Chondrocyte (in vitro differentiated cells): ENCODE measurements around the gene CPT1B. TPM values are rescaled to one million over a fixed set of nuclear protein-coding genes. Genes with fewer than 3 reads are reported as not detected.

Source experiments
- DNase-seq: peaks from one replicate; pipeline ENCODE4 v3.0.0; 2021; ENCODE audit warnings: mixed read lengths, low spot score
- H3K27ac Mint-ChIP-seq: one replicate; pipeline ENCODE4 v1.8.0; 2021; ENCODE audit warnings: mild to moderate bottlenecking, moderate library complexity, mixed read lengths; ENCODE audit not compliant: unreplicated experiment
- H3K27me3 Mint-ChIP-seq: 2 replicates; pipeline ENCODE4 v1.8.0; 2021; ENCODE audit warnings: low read depth, mixed read lengths
- H3K36me3 Mint-ChIP-seq: 2 replicates; pipeline ENCODE4 v1.8.0; 2021; ENCODE audit warnings: low read depth, mixed read lengths
- H3K4me1 Mint-ChIP-seq: 2 replicates; pipeline ENCODE4 v1.8.0; 2021; ENCODE audit warnings: low read depth, mild to moderate bottlenecking, mixed read lengths
- H3K4me3 Mint-ChIP-seq: one replicate; pipeline ENCODE4 v1.8.0; 2021; ENCODE audit warnings: mild to moderate bottlenecking, moderate library complexity, mixed read lengths; ENCODE audit not compliant: unreplicated experiment
- H3K9me3 Mint-ChIP-seq: 2 replicates; pipeline ENCODE4 v1.8.0; 2021; ENCODE audit warnings: low read depth, mixed read lengths
- CTCF ChIP-seq: fragments of 200-600 bp; sonication (generic); IDR thresholded peaks from 2 replicates; pipeline ENCODE4 v1.5.0; 2021; ENCODE audit warnings: antibody characterized with exemption, mild to moderate bottlenecking, moderate library complexity
- total RNA-seq: library from RNA; stranded (reverse); gene quantifications from 3 replicates; pipeline ENCODE4 v1.2.1, GENCODE V29; 2021

Gene CPT1B
- total RNA-seq, 1 donor from 2014 or later, result 33.9 TPM

GRCh38 chr22:50563413-50564160, 14.6 kb downstream of the CPT1B start:
- no peak for DNase-seq
- peaks cover 16% of the 10 kb centered on the region for H3K4me1 Mint-ChIP-seq
- H3K4me3 Mint-ChIP-seq, result peak overlapping the region; percentile 92
- no peak for TF ChIP-seq CTCF
- H3K27ac Mint-ChIP-seq, result no peak overlapping the region
- H3K9me3 Mint-ChIP-seq, result no peaks in the 10 kb centered on the region
- H3K27me3 Mint-ChIP-seq, result peaks cover 10% of the 10 kb centered on the region
- peaks cover 4% of the 10 kb centered on the region for H3K36me3 Mint-ChIP-seq

DNA sequence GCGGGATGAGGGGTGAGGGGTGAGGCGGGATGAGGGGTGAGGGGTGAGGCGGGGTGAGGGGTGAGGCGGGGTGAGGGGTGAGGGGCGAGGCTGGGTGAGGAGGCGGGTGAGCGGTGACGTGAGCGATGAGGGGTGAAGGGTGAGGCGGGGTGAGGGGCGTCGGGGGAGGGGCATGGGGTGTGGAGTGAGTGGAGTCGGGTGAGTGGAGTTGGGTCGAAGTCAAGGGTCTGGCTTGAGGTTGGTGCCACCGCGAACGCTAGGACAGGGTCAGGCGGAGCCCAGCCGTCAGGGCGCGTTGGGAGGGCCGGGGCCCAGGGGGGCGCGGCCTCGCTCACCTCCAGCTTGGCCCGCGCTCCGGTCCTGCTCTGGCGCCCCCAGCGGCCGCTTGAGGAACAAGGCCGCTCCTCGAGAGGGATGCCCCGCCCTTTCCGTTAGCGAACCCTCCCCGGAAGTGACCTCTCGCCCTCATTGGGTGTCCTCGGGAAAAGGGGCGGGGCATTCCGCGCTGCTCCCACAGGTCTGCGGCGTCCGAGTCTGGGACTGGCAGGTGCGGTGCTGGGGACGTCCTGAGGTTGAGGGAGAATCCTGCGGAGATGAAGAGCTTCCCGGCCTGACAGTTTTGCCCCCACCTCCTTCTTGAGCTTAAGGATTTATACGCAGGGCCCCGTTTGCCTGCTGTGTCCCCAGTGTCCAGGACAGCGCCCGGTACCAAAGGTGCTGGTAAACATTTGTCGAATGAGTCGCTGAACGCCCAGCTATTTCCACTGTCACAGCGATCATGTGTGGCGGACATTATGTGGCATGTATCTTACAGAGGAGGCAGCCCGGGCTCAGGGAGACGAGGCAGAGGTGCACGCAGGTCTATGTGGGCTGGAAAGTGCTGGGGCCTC, 15.5 kb downstream of the CPT1B start, which contains the start of gene SYCE3:
Gene SYCE3, minus strand, starts transcription at position 397 of the 890 bp plus-strand sequence. CDS start 6,514 bp downstream, outside the sequence.
- DNase-seq, result no peak
- H3K4me3 Mint-ChIP-seq, result peak within 1 kb of the TSS; percentile 92
- TF ChIP-seq CTCF, result peak; percentile 92
- H3K4me1 Mint-ChIP-seq, result peaks cover 16% of the 10 kb centered on the region
- no peaks in the 10 kb centered on the region for H3K9me3 Mint-ChIP-seq
- H3K27me3 Mint-ChIP-seq, result peaks cover 10% of the 10 kb centered on the region
- H3K36me3 Mint-ChIP-seq, result peaks cover under 1% of the 10 kb centered on the region
- peak within 1 kb of the TSS; percentile 82 for H3K27ac Mint-ChIP-seq

GRCh38 chr22:50561401-50562358, 16.5 kb downstream of the CPT1B start:
- no peak overlapping the region for H3K27ac Mint-ChIP-seq
- H3K36me3 Mint-ChIP-seq, result no peaks in the 10 kb centered on the region
- no peak for DNase-seq
- H3K4me1 Mint-ChIP-seq, result peaks cover 16% of the 10 kb centered on the region
- H3K27me3 Mint-ChIP-seq, result peaks cover 10% of the 10 kb centered on the region
- H3K9me3 Mint-ChIP-seq, result no peaks in the 10 kb centered on the region
- TF ChIP-seq CTCF, result no peak
- peak overlapping the region; percentile 61 for H3K4me3 Mint-ChIP-seq

GRCh38 chr22:50560034-50560433, 18.2 kb downstream of the CPT1B start:
- Mint-ChIP-seq H3K9me3 (no peaks in the 10 kb centered on the region), H3K27ac (no peak overlapping the region), H3K4me3 (no peak overlapping the region), H3K27me3 (peaks cover 20% of the 10 kb centered on the region), H3K4me1 (peaks cover 16% of the 10 kb centered on the region), H3K36me3 (no peaks in the 10 kb centered on the region)
- no peak for TF ChIP-seq CTCF
- DNase-seq, result no peak
